ACC112 (cell line): ENCODE measurements around the gene CCDC61.

Source experiments
- H2AFZ ChIP-seq: fragments of 200-600 bp; sonication (generic); one replicate; pipeline ENCODE4 v1.6.0; 2017; ENCODE audit warnings: antibody characterized with exemption, low read length; ENCODE audit not compliant: unreplicated experiment
- H3K27ac ChIP-seq: fragments of 200-600 bp; sonication (generic); 2 replicates; pipeline ENCODE4 v1.5.1; 2014; ENCODE audit warnings: low read depth, mild to moderate bottlenecking, antibody characterized with exemption, low read length, moderate library complexity
- H3K27me3 ChIP-seq: fragments of 200-600 bp; sonication (generic); 2 replicates; pipeline ENCODE4 v1.6.1; 2014; ENCODE audit warnings: mild to moderate bottlenecking, antibody characterized with exemption, low read length, moderate library complexity, mixed read lengths; ENCODE audit not compliant: insufficient read depth
- H3K36me3 ChIP-seq: fragments of 200-600 bp; sonication (generic); 2 replicates; pipeline ENCODE4 v1.6.1; 2016; ENCODE audit warnings: mild to moderate bottlenecking, antibody characterized with exemption, low read length, moderate library complexity, mixed read lengths; ENCODE audit not compliant: insufficient read depth
- H3K4me1 ChIP-seq: fragments of 200-600 bp; sonication (generic); one replicate; pipeline ENCODE4 v1.6.1; 2016; ENCODE audit warnings: low read length, mixed read lengths; ENCODE audit not compliant: insufficient read depth, unreplicated experiment, control insufficient read depth
- H3K4me3 ChIP-seq: fragments of 200-600 bp; sonication (generic); 2 replicates; pipeline ENCODE4 v1.5.1; 2014; ENCODE audit warnings: mild to moderate bottlenecking, low read depth, low read length
- H3K79me2 ChIP-seq: fragments of 200-600 bp; sonication (generic); one replicate; pipeline ENCODE4 v1.6.0; 2016; ENCODE audit warnings: low read length; ENCODE audit not compliant: control insufficient read depth, unreplicated experiment, insufficient read depth

Gene CCDC61

DNA sequence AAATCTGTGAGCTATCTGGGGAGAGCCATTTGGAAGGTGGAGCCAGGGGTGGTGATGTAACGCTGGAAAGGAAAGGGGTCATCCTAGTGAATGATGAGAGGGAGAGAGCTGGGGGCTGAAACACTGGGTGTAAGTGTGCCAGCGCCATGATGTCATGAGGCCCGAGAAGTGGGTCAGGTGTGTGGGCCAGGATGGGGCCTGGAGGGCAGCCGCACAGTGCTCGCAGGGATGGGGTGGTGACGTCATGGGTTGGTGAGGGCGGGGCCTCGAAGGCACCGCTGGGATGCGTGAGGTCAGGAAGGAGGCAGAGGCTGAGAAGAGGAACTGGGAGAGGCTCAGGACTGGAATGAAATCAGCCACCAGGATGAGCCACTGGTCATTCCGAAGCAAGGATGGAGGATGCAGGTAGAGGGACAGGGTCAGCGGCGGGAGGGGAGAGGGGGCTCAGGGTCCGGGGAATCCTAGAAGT is 4.4 kb downstream of the CCDC61 start:
- H3K27ac ChIP-seq, result no peak overlapping the region
- no peaks in the 10 kb centered on the region for H3K4me1 ChIP-seq
- H3K79me2 ChIP-seq, result no peaks in the 10 kb centered on the region
- H3K36me3 ChIP-seq, result no peaks in the 10 kb centered on the region
- no peaks in the 10 kb centered on the region for H3K27me3 ChIP-seq
- H3K4me3 ChIP-seq, result no peak overlapping the region
- H2AFZ ChIP-seq, result no peak overlapping the region

- H3K27ac ChIP-seq, result no peak overlapping the region
- H3K4me1 ChIP-seq, result no peaks in the 10 kb centered on the region
- no peak overlapping the region for H2AFZ ChIP-seq
- H3K27me3 ChIP-seq, result no peaks in the 10 kb centered on the region
- H3K4me3 ChIP-seq, result no peak overlapping the region
- no peaks in the 10 kb centered on the region for H3K79me2 ChIP-seq
- H3K36me3 ChIP-seq, result no peaks in the 10 kb centered on the region
Measured at GRCh38 chr19:46000491-46001246, 5.4 kb downstream of the CCDC61 start.

DNA sequence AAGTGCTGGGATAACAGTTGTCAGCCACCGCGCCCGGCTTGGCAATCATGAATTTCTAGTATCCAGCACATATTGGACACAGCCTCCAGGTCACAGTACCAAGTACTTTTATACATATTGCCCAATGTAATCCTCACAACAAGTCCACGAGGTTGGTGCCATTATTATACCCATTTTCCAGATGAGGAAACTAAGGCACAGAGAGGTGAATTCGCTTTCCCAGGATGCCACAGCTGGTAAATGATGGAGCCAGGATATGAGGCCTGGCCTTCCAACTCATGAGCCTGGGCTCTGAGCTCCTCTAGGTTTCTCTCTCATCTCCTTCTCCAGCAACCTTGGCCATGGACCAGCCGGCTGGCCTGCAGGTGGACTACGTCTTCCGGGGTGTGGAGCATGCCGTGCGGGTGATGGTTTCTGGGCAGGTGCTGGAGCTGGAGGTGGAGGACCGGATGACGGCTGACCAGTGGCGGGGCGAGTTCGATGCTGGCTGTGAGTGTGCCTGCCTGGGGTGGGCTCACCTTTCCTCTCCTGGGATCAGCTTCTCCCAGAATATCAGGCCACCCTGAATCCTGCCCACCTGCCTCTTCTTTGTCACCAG is 7.5 kb downstream of the CCDC61 start:
- H2AFZ ChIP-seq, result no peak overlapping the region
- no peaks in the 10 kb centered on the region for H3K27me3 ChIP-seq
- no peaks in the 10 kb centered on the region for H3K79me2 ChIP-seq
- no peak overlapping the region for H3K4me3 ChIP-seq
- no peak overlapping the region for H3K27ac ChIP-seq
- H3K4me1 ChIP-seq, result no peaks in the 10 kb centered on the region
- H3K36me3 ChIP-seq, result no peaks in the 10 kb centered on the region

- H3K4me1 ChIP-seq, result no peaks in the 10 kb centered on the region
- no peak overlapping the region for H3K27ac ChIP-seq
- no peaks in the 10 kb centered on the region for H3K36me3 ChIP-seq
- no peaks in the 10 kb centered on the region for H3K79me2 ChIP-seq
- H2AFZ ChIP-seq, result no peak overlapping the region
- no peaks in the 10 kb centered on the region for H3K27me3 ChIP-seq
- no peak overlapping the region for H3K4me3 ChIP-seq
Measured at GRCh38 chr19:46006411-46006810, 11.1 kb downstream of the CCDC61 start.

DNA sequence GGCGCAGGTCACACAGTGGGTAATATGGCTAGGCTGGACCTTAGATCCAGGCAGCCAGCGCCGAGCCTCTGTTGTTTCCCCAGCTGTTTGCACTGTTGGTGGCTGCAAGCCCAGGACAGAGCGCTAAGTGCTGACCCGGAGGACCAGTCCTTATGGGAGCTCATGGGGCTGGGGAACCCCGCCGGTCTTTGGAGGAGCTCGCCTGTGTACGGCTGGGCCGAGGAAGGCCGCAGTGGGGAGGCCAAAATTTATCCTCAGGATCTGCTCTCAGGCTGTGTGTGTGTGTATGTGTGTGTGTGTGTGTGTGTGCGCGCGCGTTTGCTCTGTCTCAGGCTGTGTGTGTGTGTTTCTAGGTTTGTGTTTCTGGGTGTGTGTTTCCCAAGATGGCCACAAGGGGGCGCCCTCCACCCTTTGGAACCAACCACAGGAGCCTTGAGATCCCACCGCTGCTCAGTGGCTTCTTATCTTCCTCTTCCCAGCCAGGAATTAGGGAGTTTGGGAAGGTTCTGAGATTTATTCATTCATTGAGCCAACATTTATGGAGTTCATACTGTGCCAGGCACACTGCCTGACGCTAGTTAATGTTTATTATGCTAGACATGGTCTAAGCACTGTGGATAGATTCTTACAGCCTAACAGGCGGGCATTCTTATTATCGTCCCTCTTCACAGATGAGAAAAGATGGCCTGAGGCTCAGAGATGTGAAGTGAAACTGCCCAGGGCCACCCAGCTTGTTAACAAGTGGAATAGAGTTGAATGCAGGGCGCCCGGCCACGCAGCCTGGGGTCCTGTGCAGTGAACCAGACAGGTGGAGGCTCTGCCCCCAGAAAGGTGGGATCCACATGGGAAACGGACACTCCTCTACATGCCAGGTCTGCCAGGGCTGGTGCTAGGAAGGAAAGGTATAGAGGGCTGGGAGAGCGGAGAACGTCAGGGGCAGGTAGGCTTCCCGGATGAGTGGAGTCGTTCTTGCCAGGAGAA is 14.6 kb downstream of the CCDC61 start:
- Histone ChIP-seq H3K4me1 (no peaks in the 10 kb centered on the region), H3K27ac (no peak overlapping the region), H3K27me3 (no peaks in the 10 kb centered on the region), H3K79me2 (no peaks in the 10 kb centered on the region), H3K4me3 (no peak overlapping the region), H3K36me3 (no peaks in the 10 kb centered on the region), H2AFZ (no peak overlapping the region)

GRCh38 chr19:46014534-46014933 is 19.3 kb downstream of the CCDC61 start:
- H2AFZ ChIP-seq, result no peak overlapping the region
- H3K27me3 ChIP-seq, result peaks cover 10% of the 10 kb centered on the region
- H3K36me3 ChIP-seq, result no peaks in the 10 kb centered on the region
- no peaks in the 10 kb centered on the region for H3K4me1 ChIP-seq
- H3K27ac ChIP-seq, result no peak overlapping the region
- no peaks in the 10 kb centered on the region for H3K79me2 ChIP-seq
- H3K4me3 ChIP-seq, result no peak overlapping the region

- Histone ChIP-seq H3K79me2 (no peaks in the 10 kb centered on the region), H3K27me3 (peaks cover 10% of the 10 kb centered on the region), H2AFZ (no peak overlapping the region), H3K27ac (no peak overlapping the region), H3K4me1 (no peaks in the 10 kb centered on the region), H3K4me3 (no peak overlapping the region), H3K36me3 (no peaks in the 10 kb centered on the region)
Measured at GRCh38 chr19:46014941-46015686, 19.8 kb downstream of the CCDC61 start.

DNA sequence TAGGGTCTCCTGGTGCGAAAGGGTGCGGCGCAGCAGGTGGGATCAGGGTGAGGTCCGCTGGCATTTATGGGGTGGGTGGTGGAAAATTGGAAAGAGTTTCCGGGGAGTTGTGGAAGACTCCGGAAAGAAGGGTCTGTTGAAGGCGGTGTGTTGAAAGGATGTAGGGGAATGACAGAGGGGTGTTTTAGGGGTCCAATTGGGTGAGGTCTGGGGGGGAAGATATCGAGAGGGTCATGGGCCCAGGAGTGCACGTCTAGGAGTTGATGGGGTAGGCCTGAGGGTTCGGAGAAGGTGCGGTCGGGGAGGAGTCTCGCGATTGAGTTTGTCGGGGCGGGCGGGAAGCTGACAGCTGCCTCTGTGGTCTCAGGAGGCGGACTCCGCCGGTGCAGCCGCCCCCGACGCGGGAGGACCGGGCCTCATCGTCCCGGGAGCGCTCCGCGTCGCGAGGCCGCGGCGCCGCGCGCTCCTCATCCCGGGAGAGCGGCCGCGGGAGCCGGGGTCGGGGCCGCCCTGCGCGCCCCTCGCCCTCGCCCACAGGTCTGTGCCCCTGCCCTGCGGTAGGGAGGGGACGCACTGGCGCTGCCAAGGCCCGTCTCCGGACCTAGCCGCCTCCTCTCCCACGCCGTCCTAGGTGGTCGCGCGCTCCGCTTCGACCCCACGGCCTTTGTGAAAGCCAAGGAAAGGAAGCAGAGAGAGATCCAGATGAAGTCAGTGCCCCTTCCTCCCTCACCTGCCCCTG is 20.6 kb downstream of the CCDC61 start:
- Histone ChIP-seq H3K36me3 (no peaks in the 10 kb centered on the region), H3K4me3 (peak overlapping the region; percentile 78), H3K27me3 (peaks cover 10% of the 10 kb centered on the region), H3K4me1 (peaks cover 3% of the 10 kb centered on the region), H3K27ac (no peak overlapping the region), H2AFZ (no peak overlapping the region), H3K79me2 (no peaks in the 10 kb centered on the region)

- Histone ChIP-seq H3K4me3 (peak overlapping the region; percentile 78), H3K79me2 (no peaks in the 10 kb centered on the region), H3K4me1 (peaks cover 3% of the 10 kb centered on the region), H3K36me3 (no peaks in the 10 kb centered on the region), H2AFZ (no peak overlapping the region), H3K27ac (no peak overlapping the region), H3K27me3 (peaks cover 10% of the 10 kb centered on the region)
Measured at GRCh38 chr19:46016426-46017094, 21.3 kb downstream of the CCDC61 start.
